Endothelial cell of umbilical vein (primary cell): ENCODE measurements around the gene PCGF2.

Experiments
- POLR2A ChIP-seq: IDR thresholded peaks from 2 replicates; pipeline ENCODE4 v1.6.1; 2012; ENCODE audit warnings: low read depth, mild to moderate bottlenecking, control low read depth, low read length
- POLR2AphosphoS5 ChIP-seq: IDR thresholded peaks from 2 replicates; pipeline ENCODE4 v1.6.1; 2012; ENCODE audit warnings: low read depth, mild to moderate bottlenecking, control low read depth, low read length, moderate library complexity; ENCODE audit not compliant: insufficient read depth
- TF ChIP-seq, protein P1 (sequence below), 2 donors: IDR thresholded peaks; 1 replicate in 1 of 2; 2 replicates in 1 of 2; pipeline ENCODE4 v1.5.1; 2011; ENCODE audit warnings: low read length in 2 of 2, mild to moderate bottlenecking in 2 of 2, moderate library complexity in 2 of 2, control low read depth in 1 of 2, inconsistent platforms in 1 of 2, low read depth in 1 of 2; ENCODE audit not compliant: insufficient read depth in 1 of 2; ENCODE audit errors: extremely low read depth in 1 of 2
- TF ChIP-seq, protein P2 (sequence below): IDR thresholded peaks from 2 replicates; pipeline ENCODE4 v1.6.1; 2011; ENCODE audit not compliant: insufficient read depth, insufficient read length

DNA sequence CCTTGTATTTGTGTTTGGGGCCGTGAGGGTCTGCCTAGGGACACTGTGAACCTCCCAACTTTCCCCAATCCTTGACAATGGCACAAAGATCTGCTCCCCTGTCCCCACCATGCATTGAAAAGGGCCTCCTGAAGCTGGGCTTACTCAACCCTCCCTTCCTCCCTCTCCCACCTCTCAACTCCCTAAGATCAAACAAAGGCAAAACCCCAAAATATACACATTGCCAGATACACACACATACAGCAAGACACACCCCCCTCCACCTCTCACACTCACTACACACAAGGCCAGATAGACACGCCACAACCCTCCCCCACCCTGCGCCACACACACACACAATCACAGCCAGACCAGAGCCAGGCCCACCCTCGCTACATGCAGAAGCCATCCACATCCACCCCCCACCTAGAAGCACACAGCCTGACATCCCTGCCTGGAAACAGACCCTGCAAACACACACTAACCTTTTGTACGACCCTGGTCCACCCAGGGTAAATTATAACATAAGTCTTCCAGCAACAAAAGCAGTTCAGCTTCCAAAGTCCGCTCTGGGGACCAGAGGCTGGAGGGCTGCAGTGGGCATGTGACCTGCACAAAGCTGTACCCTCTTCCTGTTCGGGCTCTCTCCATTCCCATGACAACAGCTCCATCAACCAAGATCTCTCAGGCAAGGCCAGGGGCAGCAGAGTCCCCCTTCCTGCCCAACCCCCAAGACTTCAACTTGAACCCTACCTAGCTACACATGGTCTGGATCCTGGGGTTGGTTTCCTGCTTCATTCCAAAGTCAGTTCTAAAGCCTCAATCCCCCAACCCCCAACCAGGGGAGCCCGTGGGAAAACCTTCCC is 1.9 kb downstream of the PCGF2 start:
- TF ChIP-seq POLR2A (no peak), POLR2AphosphoS5 (no peak)
- TF ChIP-seq, protein P1, sequence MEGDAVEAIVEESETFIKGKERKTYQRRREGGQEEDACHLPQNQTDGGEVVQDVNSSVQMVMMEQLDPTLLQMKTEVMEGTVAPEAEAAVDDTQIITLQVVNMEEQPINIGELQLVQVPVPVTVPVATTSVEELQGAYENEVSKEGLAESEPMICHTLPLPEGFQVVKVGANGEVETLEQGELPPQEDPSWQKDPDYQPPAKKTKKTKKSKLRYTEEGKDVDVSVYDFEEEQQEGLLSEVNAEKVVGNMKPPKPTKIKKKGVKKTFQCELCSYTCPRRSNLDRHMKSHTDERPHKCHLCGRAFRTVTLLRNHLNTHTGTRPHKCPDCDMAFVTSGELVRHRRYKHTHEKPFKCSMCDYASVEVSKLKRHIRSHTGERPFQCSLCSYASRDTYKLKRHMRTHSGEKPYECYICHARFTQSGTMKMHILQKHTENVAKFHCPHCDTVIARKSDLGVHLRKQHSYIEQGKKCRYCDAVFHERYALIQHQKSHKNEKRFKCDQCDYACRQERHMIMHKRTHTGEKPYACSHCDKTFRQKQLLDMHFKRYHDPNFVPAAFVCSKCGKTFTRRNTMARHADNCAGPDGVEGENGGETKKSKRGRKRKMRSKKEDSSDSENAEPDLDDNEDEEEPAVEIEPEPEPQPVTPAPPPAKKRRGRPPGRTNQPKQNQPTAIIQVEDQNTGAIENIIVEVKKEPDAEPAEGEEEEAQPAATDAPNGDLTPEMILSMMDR (IDR thresholded peaks at IDR 0.05; ENCODE audit: extremely low read depth in 1 of 2, insufficient read depth in 1 of 2, low read depth in 1 of 2, low read length in 2 of 2), result no peak
- TF ChIP-seq, protein P2, sequence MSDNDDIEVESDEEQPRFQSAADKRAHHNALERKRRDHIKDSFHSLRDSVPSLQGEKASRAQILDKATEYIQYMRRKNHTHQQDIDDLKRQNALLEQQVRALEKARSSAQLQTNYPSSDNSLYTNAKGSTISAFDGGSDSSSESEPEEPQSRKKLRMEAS, result no peak
